ENCODE results near the gene STAG1. TPM values are rescaled to one million over a fixed set of nuclear protein-coding genes. Genes with fewer than 3 reads are reported as not detected.

The STAG1 gene
- total and polyA plus RNA-seq, 12 donors, result 7.5 to 39.8 (median 24.6) TPM

- WGBS, 4 donors, result 80 to 91% (median 86%) methylated on average over 3 of the region's 3 CpGs
- Histone ChIP-seq H3K36me3 (replicated peaks in 1 of 2) (no peaks in the 10 kb centered on the region), H3K27me3 (no peaks in the 10 kb centered on the region), H3K4me1 (replicated peaks in 1 of 2) (peaks cover 0 to 9% of the 10 kb centered on the region in 2 donors), H3K27ac (no peak overlapping the region), H3K9me3 (replicated peaks in 1 of 3) (no peaks in the 10 kb centered on the region), H3K4me3 (no peak overlapping the region)
- intact Hi-C loops (cut with DNase I), result no loop called here
- no peak for DNase-seq
- TF ChIP-seq CTCF (IDR thresholded peaks at IDR 0.05) (no peak), POLR2A (IDR thresholded peaks at IDR 0.05) (no peak)
Measured at GRCh38 chr3:136626493-136626892, 125.7 kb downstream of the STAG1 start.

DNA sequence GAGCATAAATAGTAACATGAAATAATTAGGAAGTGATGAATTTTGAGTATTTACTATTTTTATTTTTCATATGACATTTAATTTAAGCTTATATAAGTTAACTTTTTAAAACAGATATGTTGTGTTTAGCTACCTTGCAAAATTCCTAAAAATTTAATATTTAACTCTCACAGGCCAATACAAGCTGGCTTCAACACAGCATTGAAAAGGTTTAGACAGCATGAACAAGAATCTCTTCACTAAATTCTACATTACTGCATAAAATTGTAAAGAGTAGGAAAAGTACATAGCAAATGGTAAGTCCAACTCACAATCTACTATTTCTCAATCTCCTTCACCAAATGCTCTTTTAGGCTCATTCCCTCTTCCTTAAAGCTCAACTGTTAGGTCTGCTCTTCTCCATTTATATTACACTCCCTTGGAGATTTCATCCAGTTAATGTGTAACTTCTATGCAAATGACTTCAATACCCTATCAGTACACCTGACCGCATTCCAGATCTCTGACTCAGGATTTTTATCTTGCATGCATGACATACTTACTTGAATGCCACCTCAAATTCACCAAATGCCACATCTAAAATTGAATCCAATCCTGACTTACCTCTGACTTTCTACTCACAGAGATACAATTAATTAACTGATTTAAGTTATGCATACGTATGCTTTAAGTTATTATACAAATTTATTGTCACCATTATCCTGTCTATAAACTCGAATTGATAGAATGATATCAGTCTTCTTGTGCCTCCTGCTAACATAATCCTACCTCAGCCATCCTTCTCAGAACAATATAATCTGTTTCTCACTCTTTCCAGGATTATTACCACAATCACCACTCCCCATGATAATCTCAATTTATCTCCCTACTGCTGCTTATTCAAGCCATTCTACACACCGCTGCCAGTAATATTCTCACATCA is 127.0 kb downstream of the STAG1 start:
- H3K27ac ChIP-seq, result peak overlapping the region in 1 of 5 donors; percentile 3
- no peak for TF ChIP-seq POLR2A (IDR thresholded peaks at IDR 0.05)
- no peak for TF ChIP-seq CTCF (IDR thresholded peaks at IDR 0.05)
- H3K4me1 ChIP-seq (replicated peaks in 1 of 2), result no peaks in the 10 kb centered on the region
- no peaks in the 10 kb centered on the region for H3K9me3 ChIP-seq (replicated peaks in 1 of 3)
- no peak overlapping the region for H3K4me3 ChIP-seq
- H3K27me3 ChIP-seq, result no peaks in the 10 kb centered on the region
- H3K36me3 ChIP-seq (replicated peaks in 1 of 2), result no peaks in the 10 kb centered on the region
- 82 to 89% (median 86%) methylated on average over 4 of the region's 4 CpGs for WGBS, 4 donors
- intact Hi-C loops (cut with DNase I), result no loop called here
- DNase-seq, result peak in 2 of 7 donors; percentile 20 to 34

- H3K4me3 ChIP-seq, result no peak overlapping the region
- H3K27me3 ChIP-seq, result no peaks in the 10 kb centered on the region
- intact Hi-C loops (cut with DNase I), result no loop called here
- no peaks in the 10 kb centered on the region for H3K4me1 ChIP-seq (replicated peaks in 1 of 2)
- DNase-seq, result no peak
- no peaks in the 10 kb centered on the region for H3K36me3 ChIP-seq (replicated peaks in 1 of 2)
- H3K27ac ChIP-seq, result no peak overlapping the region
- WGBS, 4 donors, result 90 to 94% (median 93%) methylated on average over 3 of the region's 3 CpGs
- no peak for TF ChIP-seq POLR2A (IDR thresholded peaks at IDR 0.05)
- TF ChIP-seq CTCF (IDR thresholded peaks at IDR 0.05), result no peak
- H3K9me3 ChIP-seq (replicated peaks in 1 of 3), result no peaks in the 10 kb centered on the region
Measured at GRCh38 chr3:136624371-136624770, 127.8 kb downstream of the STAG1 start.

GRCh38 chr3:136621628-136622027 is 130.6 kb downstream of the STAG1 start:
- Histone ChIP-seq H3K27ac (no peak overlapping the region), H3K9me3 (replicated peaks in 1 of 3) (no peaks in the 10 kb centered on the region), H3K4me1 (replicated peaks in 1 of 2) (no peaks in the 10 kb centered on the region), H3K27me3 (no peaks in the 10 kb centered on the region), H3K4me3 (no peak overlapping the region), H3K36me3 (replicated peaks in 1 of 2) (no peaks in the 10 kb centered on the region)
- intact Hi-C loops (cut with DNase I), result no loop called here
- TF ChIP-seq CTCF (IDR thresholded peaks at IDR 0.05), result no peak
- WGBS, 4 donors, result 73 to 87% (median 77%) methylated on average over 2 of the region's 2 CpGs
- no peak for DNase-seq
